HEK293 (cell line): ENCODE measurements around the gene LDLRAD3.

Experiments used
- CTCF ChIA-PET: fragments of 350-600 bp; formaldehyde crosslinking; extraction: SDS; loops from one replicate; lab custom pipeline; 2021; ENCODE audit warnings: antibody characterized with exemption; lab: Yijun Ruan, JAX
- POLR2A ChIA-PET: fragments of 300-600 bp; formaldehyde crosslinking; extraction: SDS; loops from one replicate; lab custom pipeline; 2020; ENCODE audit warnings: antibody characterized with exemption, inconsistent platforms; lab: Yijun Ruan, JAX
- H3K27ac ChIP-seq: fragments of 200-500 bp; sonication (Bioruptor generic); 2 replicates; pipeline ENCODE4 v1.5.1; 2014; ENCODE audit warnings: low read depth, low read length, control low read depth, inconsistent platforms; ENCODE audit errors: extremely low read depth
- H3K36me3 ChIP-seq, 2 experiments: fragments of 200-500 bp in 1 of 2; sonication (Bioruptor generic) in 1 of 2; 1 replicate in 1 of 2; 2 replicates in 1 of 2; pipeline ENCODE4 v1.5.1; 2014 to 2017; ENCODE audit warnings: inconsistent platforms in 2 of 2, low read length in 2 of 2; ENCODE audit not compliant: control insufficient read depth in 2 of 2, insufficient read depth in 1 of 2
- H3K4me1 ChIP-seq: fragments of 200-500 bp; sonication (Bioruptor generic); 2 replicates; pipeline ENCODE4 v1.5.1; 2014; ENCODE audit warnings: mild to moderate bottlenecking, low read length, inconsistent platforms; ENCODE audit not compliant: control insufficient read depth, insufficient read depth
- H3K4me3 ChIP-seq: 2 replicates; pipeline ENCODE4 v1.5.1; 2011; ENCODE audit warnings: low read depth, mild to moderate bottlenecking, control low read depth, low read length, moderate library complexity
- H3K9me3 ChIP-seq: fragments of 200-500 bp; sonication (Bioruptor generic); 2 replicates; pipeline ENCODE4 v1.5.1; 2014; ENCODE audit warnings: low read depth, low read length, inconsistent platforms; ENCODE audit not compliant: control insufficient read depth, insufficient read depth
- CTCF ChIP-seq: fragments of 450-650 bp; formaldehyde crosslinking; IDR thresholded peaks from 2 replicates; pipeline ENCODE4 v1.5.1; 2016; ENCODE audit warnings: missing biosample characterization, missing genetic modification characterization
- KLF10 ChIP-seq: fragments of 450-650 bp; IDR thresholded peaks from 2 replicates; pipeline ENCODE4 v1.5.1; 2018; ENCODE audit warnings: missing biosample characterization, mild to moderate bottlenecking, missing genetic modification characterization
- YY2 ChIP-seq: fragments of 450-650 bp; formaldehyde crosslinking; IDR thresholded peaks from 2 replicates; pipeline ENCODE4 v1.5.1; 2016; ENCODE audit warnings: missing biosample characterization, missing genetic modification characterization
- ZBTB1 ChIP-seq: fragments of 450-650 bp; formaldehyde crosslinking; IDR thresholded peaks from 2 replicates; pipeline ENCODE4 v1.5.1; 2016; ENCODE audit warnings: missing biosample characterization, missing genetic modification characterization
- ZNF19 ChIP-seq: fragments of 450-650 bp; formaldehyde crosslinking; IDR thresholded peaks from 2 replicates; pipeline ENCODE4; 2016; ENCODE audit warnings: missing biosample characterization, missing genetic modification characterization, low read depth
- ZNF24 ChIP-seq: fragments of 450-650 bp; formaldehyde crosslinking; IDR thresholded peaks from 2 replicates; pipeline ENCODE4 v1.5.1; 2016; ENCODE audit warnings: missing biosample characterization, missing genetic modification characterization
- ZNF266 ChIP-seq: fragments of 450-650 bp; formaldehyde crosslinking; IDR thresholded peaks from 2 replicates; pipeline ENCODE4 v1.5.1; 2016; ENCODE audit warnings: missing biosample characterization, missing genetic modification characterization, low read depth
- ZNF350 ChIP-seq: fragments of 450-650 bp; formaldehyde crosslinking; IDR thresholded peaks from 2 replicates; pipeline ENCODE4 v1.5.0; 2017; ENCODE audit warnings: missing biosample characterization, mild to moderate bottlenecking, missing genetic modification characterization
- ZNF394 ChIP-seq: fragments of 450-650 bp; formaldehyde crosslinking; IDR thresholded peaks from 2 replicates; pipeline ENCODE4 v1.5.1; 2016; ENCODE audit warnings: missing biosample characterization, missing genetic modification characterization, mild to moderate bottlenecking, moderate library complexity, borderline replicate concordance
- ZNF423 ChIP-seq: fragments of 450-650 bp; formaldehyde crosslinking; IDR thresholded peaks from 2 replicates; pipeline ENCODE4 v1.5.1; 2016; ENCODE audit warnings: missing biosample characterization, missing genetic modification characterization
- ZNF513 ChIP-seq: fragments of 450-650 bp; IDR thresholded peaks from 2 replicates; pipeline ENCODE4 v1.5.1; 2018; ENCODE audit warnings: missing biosample characterization, missing genetic modification characterization
- ZNF518A ChIP-seq: fragments of 450-650 bp; formaldehyde crosslinking; conservative IDR thresholded peaks from 2 replicates; pipeline ENCODE4 v1.5.1; 2016; ENCODE audit warnings: low read depth, missing biosample characterization, missing genetic modification characterization
- ZNF521 ChIP-seq: fragments of 450-650 bp; formaldehyde crosslinking; IDR thresholded peaks from 2 replicates; pipeline ENCODE4 v1.5.1; 2017; ENCODE audit warnings: missing biosample characterization, mild to moderate bottlenecking, missing genetic modification characterization
- ZNF558 ChIP-seq: fragments of 450-650 bp; formaldehyde crosslinking; IDR thresholded peaks from 2 replicates; pipeline ENCODE4 v1.5.1; 2016; ENCODE audit warnings: missing biosample characterization, missing genetic modification characterization
- ZNF561 ChIP-seq: fragments of 450-650 bp; IDR thresholded peaks from 2 replicates; pipeline ENCODE4 v1.5.1; 2018; ENCODE audit warnings: missing biosample characterization, missing genetic modification characterization, borderline replicate concordance
- ZNF610 ChIP-seq: fragments of 450-650 bp; formaldehyde crosslinking; IDR thresholded peaks from 2 replicates; pipeline ENCODE4 v1.5.1; 2016; ENCODE audit warnings: missing biosample characterization, missing genetic modification characterization, borderline replicate concordance
- ZNF658 ChIP-seq: fragments of 450-650 bp; formaldehyde crosslinking; IDR thresholded peaks from 2 replicates; pipeline ENCODE4; 2016; ENCODE audit warnings: missing biosample characterization, missing genetic modification characterization
- ZNF660 ChIP-seq: fragments of 450-650 bp; IDR thresholded peaks from 2 replicates; pipeline ENCODE4 v1.5.1; 2018; ENCODE audit warnings: missing biosample characterization, mild to moderate bottlenecking, missing genetic modification characterization
- ZNF704 ChIP-seq: fragments of 450-650 bp; formaldehyde crosslinking; IDR thresholded peaks from 2 replicates; pipeline ENCODE4 v1.5.1; 2016; ENCODE audit warnings: missing biosample characterization, missing genetic modification characterization
- ZNF707 ChIP-seq: fragments of 450-650 bp; formaldehyde crosslinking; IDR thresholded peaks from 2 replicates; pipeline ENCODE4 v1.5.1; 2016; ENCODE audit warnings: missing biosample characterization, missing genetic modification characterization
- ZNF747 ChIP-seq: fragments of 450-650 bp; formaldehyde crosslinking; IDR thresholded peaks from 2 replicates; pipeline ENCODE4 v1.5.1; 2016; ENCODE audit warnings: missing biosample characterization, missing genetic modification characterization

LDLRAD3 gene

GRCh38 chr11:36122671-36123070, 178.8 kb downstream of the LDLRAD3 start (continued):
- no peak for TF ChIP-seq ZNF518A
- no peak for TF ChIP-seq KLF10
- TF ChIP-seq ZNF19 (tag by site-specific recombination): no peak
- no peak for TF ChIP-seq ZNF610
- TF ChIP-seq ZNF660 (tag by site-specific recombination): no peak
- no peak for TF ChIP-seq CTCF (tag by site-specific recombination)
- TF ChIP-seq ZNF394: no peak
- no peak for TF ChIP-seq ZNF423 (tag by site-specific recombination)

GRCh38 chr11:36123336-36124101, 179.7 kb downstream of the LDLRAD3 start:
- no peaks in the 10 kb centered on the region for H3K36me3 ChIP-seq
- H3K4me1 ChIP-seq: no peaks in the 10 kb centered on the region
- no peaks in the 10 kb centered on the region for H3K9me3 ChIP-seq
- H3K27ac ChIP-seq: no peak overlapping the region
- ChIA-PET CTCF (interaction anchor here (0.7 to 1.6 kb wide), 2 partner anchors 199 to 301 kb away, joined by 3 to 8 read pairs; no protein-coding TSS in a partner anchor), POLR2A (no interaction called here)
- TF ChIP-seq ZNF610: no peak
- no peak overlapping the region for H3K4me3 ChIP-seq

- TF ChIP-seq ZNF350 (tag by site-specific recombination): no peak
- TF ChIP-seq ZNF561 (tag by site-specific recombination): no peak
- TF ChIP-seq ZNF704 (tag by site-specific recombination): no peak
- TF ChIP-seq ZNF513 (tag by site-specific recombination): no peak
- no peak for TF ChIP-seq ZNF747 (tag by site-specific recombination)
- TF ChIP-seq ZNF658 (tag by site-specific recombination): no peak
- no peak for TF ChIP-seq ZNF558 (tag by site-specific recombination)
- no peak for TF ChIP-seq ZNF266 (tag by site-specific recombination)
- TF ChIP-seq ZNF707 (tag by site-specific recombination): no peak
- no peak for TF ChIP-seq ZNF24
- TF ChIP-seq ZBTB1 (tag by site-specific recombination): no peak
- TF ChIP-seq YY2 (tag by site-specific recombination): no peak
- no peak for TF ChIP-seq ZNF521
- Histone ChIP-seq H3K36me3 (no peaks in the 10 kb centered on the region), H3K9me3 (no peaks in the 10 kb centered on the region), H3K4me3 (no peak overlapping the region), H3K27ac (no peak overlapping the region), H3K4me1 (no peaks in the 10 kb centered on the region)
- ChIA-PET POLR2A (no interaction called here), CTCF (interaction anchor here (1.4 kb wide), 1 partner anchor 70 kb away, joined by 3 read pairs; no protein-coding TSS in a partner anchor)
Measured at GRCh38 chr11:36126678-36127077, 182.8 kb downstream of the LDLRAD3 start.
